GM19099 (cell line): Measurements from ENCODE around the gene CDH18.

Experiments
- POLR2A ChIP-seq: IDR thresholded peaks from 3 replicates; pipeline ENCODE4 v1.6.1; 2011; ENCODE audit warnings: low read depth; ENCODE audit not compliant: insufficient read length; ENCODE audit errors: extremely low read depth

The CDH18 gene

GRCh38 chr5:19728571-19728970 lies 259.4 kb downstream of the CDH18 start:
- TF ChIP-seq POLR2A = no peak

- TF ChIP-seq POLR2A = no peak
Observed at GRCh38 chr5:19719109-19719508, 268.9 kb downstream of the CDH18 start.

- no peak for TF ChIP-seq POLR2A
Observed at GRCh38 chr5:19713740-19714139, 274.3 kb downstream of the CDH18 start.

- no peak for TF ChIP-seq POLR2A
Observed at GRCh38 chr5:19709403-19709802, 278.6 kb downstream of the CDH18 start.

- TF ChIP-seq POLR2A = no peak
Observed at GRCh38 chr5:19706776-19707175, 281.2 kb downstream of the CDH18 start.

- no peak for TF ChIP-seq POLR2A
Observed at GRCh38 chr5:19701731-19702130, 286.3 kb downstream of the CDH18 start.

GRCh38 chr5:19694949-19695611 lies 292.9 kb downstream of the CDH18 start:
- no peak for TF ChIP-seq POLR2A

GRCh38 chr5:19690978-19691377 lies 297.0 kb downstream of the CDH18 start:
- no peak for TF ChIP-seq POLR2A

- no peak for TF ChIP-seq POLR2A
Observed at GRCh38 chr5:19685473-19685872, 302.5 kb downstream of the CDH18 start.

- no peak for TF ChIP-seq POLR2A
Observed at GRCh38 chr5:19676895-19677294, 311.1 kb downstream of the CDH18 start.

- no peak for TF ChIP-seq POLR2A
Observed at GRCh38 chr5:19660679-19661078, 327.3 kb downstream of the CDH18 start.

GRCh38 chr5:19655627-19656026 lies 332.4 kb downstream of the CDH18 start:
- no peak for TF ChIP-seq POLR2A

GRCh38 chr5:19638461-19638860 lies 349.5 kb downstream of the CDH18 start:
- no peak for TF ChIP-seq POLR2A

- TF ChIP-seq POLR2A = no peak
Observed at GRCh38 chr5:19630876-19631275, 357.1 kb downstream of the CDH18 start.

GRCh38 chr5:19626211-19626610 lies 361.8 kb downstream of the CDH18 start:
- no peak for TF ChIP-seq POLR2A

- no peak for TF ChIP-seq POLR2A
Observed at GRCh38 chr5:19625562-19625961, 362.4 kb downstream of the CDH18 start.

GRCh38 chr5:19619571-19619970 lies 368.4 kb downstream of the CDH18 start:
- no peak for TF ChIP-seq POLR2A
